Hepatocyte (in vitro differentiated cells): ENCODE results near the gene ELMOD3. TPM values are rescaled to one million over a fixed set of nuclear protein-coding genes. Genes with fewer than 3 reads are reported as not detected.
"Not testable (repeated sequence)": the region's sequence is repeated elsewhere in the genome, so short reads cannot be mapped to it uniquely, and the experiment has no call there.

Experiments
- DNase-seq: peaks from one replicate; pipeline ENCODE4 v3.0.0-alpha.2; 2016; ENCODE audit warnings: low spot score
- H2AFZ ChIP-seq: fragments of 200-600 bp; sonication (generic); 2 replicates; pipeline ENCODE4 v1.6.0; 2016; ENCODE audit warnings: antibody characterized with exemption, mild to moderate bottlenecking
- H3K27ac ChIP-seq: fragments of 200-600 bp; sonication (generic); 2 replicates; pipeline ENCODE4 v1.5.1; 2016; ENCODE audit warnings: mild to moderate bottlenecking
- H3K27me3 ChIP-seq: fragments of 200-600 bp; sonication (generic); 2 replicates; pipeline ENCODE4 v1.6.1; 2016
- H3K36me3 ChIP-seq: fragments of 200-600 bp; sonication (generic); replicated peaks from 2 replicates; pipeline ENCODE4 v1.5.1; 2016; ENCODE audit warnings: low read depth; ENCODE audit not compliant: insufficient read depth
- H3K4me1 ChIP-seq: fragments of 200-600 bp; sonication (generic); 2 replicates; pipeline ENCODE4 v1.5.1; 2016; ENCODE audit warnings: mild to moderate bottlenecking, moderate library complexity; ENCODE audit not compliant: insufficient read depth
- H3K4me2 ChIP-seq: fragments of 200-600 bp; sonication (generic); 2 replicates; pipeline ENCODE4 v1.6.0; 2016
- H3K4me3 ChIP-seq: fragments of 200-600 bp; sonication (generic); 2 replicates; pipeline ENCODE4 v1.5.1; 2016; ENCODE audit warnings: mild to moderate bottlenecking
- H3K79me2 ChIP-seq: fragments of 200-600 bp; sonication (generic); 2 replicates; pipeline ENCODE4 v1.6.0; 2017; ENCODE audit warnings: mild to moderate bottlenecking
- H3K9me2 ChIP-seq: fragments of 200-600 bp; sonication (generic); replicated peaks from 2 replicates; pipeline ENCODE4 v1.6.0; 2017; ENCODE audit warnings: mild to moderate bottlenecking; ENCODE audit not compliant: insufficient read depth
- H3K9me3 ChIP-seq: fragments of 200-600 bp; sonication (generic); 2 replicates; pipeline ENCODE4 v1.5.1; 2016; ENCODE audit warnings: low read depth, mild to moderate bottlenecking
- H4K20me1 ChIP-seq: fragments of 200-600 bp; sonication (generic); 2 replicates; pipeline ENCODE4 v1.6.0; 2016; ENCODE audit warnings: mild to moderate bottlenecking; ENCODE audit not compliant: insufficient read depth, poor library complexity, severe bottlenecking
- CTCF ChIP-seq: fragments of 200-600 bp; sonication (generic); IDR thresholded peaks from 2 replicates; pipeline ENCODE4 v1.5.1; 2016; ENCODE audit warnings: antibody characterized with exemption, mild to moderate bottlenecking; ENCODE audit not compliant: poor library complexity
- EZH2 ChIP-seq: fragments of 200-600 bp; sonication (generic); IDR thresholded peaks from 2 replicates; pipeline ENCODE4 v1.6.1; 2016; ENCODE audit warnings: antibody characterized with exemption, mild to moderate bottlenecking, borderline replicate concordance
- EZH2phosphoT487 ChIP-seq: fragments of 200-600 bp; sonication (generic); IDR thresholded peaks from one replicate; pipeline ENCODE4 v1.6.1; 2018; ENCODE audit warnings: antibody characterized with exemption, mild to moderate bottlenecking, low read depth, moderate library complexity; ENCODE audit not compliant: unreplicated experiment, severe bottlenecking
- WGBS: methylation state at CpG from one replicate; pipeline ENCODE4 v1.1.6; 2016; ENCODE audit warnings: low lambda C conversion rate; ENCODE audit errors: missing lambda C conversion rate; 5-methylcytosine and 5-hydroxymethylcytosine counted together
- polyA plus RNA-seq: library from polyadenylated mRNA; unstranded; fragments of >200 nt; fragmentation: Nextera tagmentation; extraction: Ambion mirVana; gene quantifications from 2 replicates; pipeline ENCODE4 v1.2.1, GENCODE V29; 2016
- total RNA-seq: library from RNA; depleted of rRNA; stranded (reverse); fragments of >200 nt; gene quantifications from 2 replicates; pipeline ENCODE4 v1.2.3, GENCODE V29; 2014

ELMOD3 gene
- total and polyA plus RNA-seq, 2 experiments from 2014 or later, result 18.1 to 25.1 TPM

GRCh38 chr2:85342156-85342555, 12.4 kb upstream of the ELMOD3 start:
- no peak overlapping the region for H3K4me2 ChIP-seq
- no peak for DNase-seq
- no peaks in the 10 kb centered on the region for H3K9me3 ChIP-seq
- TF ChIP-seq EZH2phosphoT487 (no peak), EZH2 (no peak), CTCF (no peak)
- no peaks in the 10 kb centered on the region for H3K36me3 ChIP-seq
- 89% methylated on average over 3 of the region's 3 CpGs for WGBS
- H3K4me1 ChIP-seq, result no peaks in the 10 kb centered on the region
- no peaks in the 10 kb centered on the region for H3K9me2 ChIP-seq
- no peak overlapping the region for H3K4me3 ChIP-seq
- H3K79me2 ChIP-seq, result no peaks in the 10 kb centered on the region
- no peaks in the 10 kb centered on the region for H3K27me3 ChIP-seq
- no peaks in the 10 kb centered on the region for H4K20me1 ChIP-seq
- H2AFZ ChIP-seq, result no peak overlapping the region
- H3K27ac ChIP-seq, result no peak overlapping the region

- not testable (repeated sequence) for H3K79me2 ChIP-seq, H3K4me2 ChIP-seq, H2AFZ ChIP-seq, H3K9me3 ChIP-seq, H4K20me1 ChIP-seq, H3K27me3 ChIP-seq, H3K4me1 ChIP-seq, H3K9me2 ChIP-seq, DNase-seq, H3K36me3 ChIP-seq, H3K4me3 ChIP-seq, H3K27ac ChIP-seq
- WGBS, result 96% methylated on average over 8 of the region's 10 CpGs
Observed at GRCh38 chr2:85343207-85343895, 11.2 kb upstream of the ELMOD3 start.

- Histone ChIP-seq H4K20me1 (no peaks in the 10 kb centered on the region), H3K9me3 (no peaks in the 10 kb centered on the region), H3K79me2 (no peaks in the 10 kb centered on the region), H3K4me2 (no peak overlapping the region), H3K27me3 (no peaks in the 10 kb centered on the region), H3K4me1 (no peaks in the 10 kb centered on the region), H2AFZ (no peak overlapping the region), H3K4me3 (no peak overlapping the region), H3K27ac (no peak overlapping the region), H3K9me2 (no peaks in the 10 kb centered on the region), H3K36me3 (no peaks in the 10 kb centered on the region)
- WGBS, result 95% methylated on average over 14 of the region's 14 CpGs
- DNase-seq, result no peak
- TF ChIP-seq EZH2, result no peak
- no peak for TF ChIP-seq CTCF
- TF ChIP-seq EZH2phosphoT487, result no peak
Observed at GRCh38 chr2:85344356-85344954, 10.1 kb upstream of the ELMOD3 start.

GRCh38 chr2:85347599-85347998, 7.0 kb upstream of the ELMOD3 start:
- Histone ChIP-seq H3K9me2 (no peaks in the 10 kb centered on the region), H3K4me1 (no peaks in the 10 kb centered on the region), H3K4me2 (no peak overlapping the region), H2AFZ (no peak overlapping the region), H4K20me1 (no peaks in the 10 kb centered on the region), H3K27me3 (no peaks in the 10 kb centered on the region), H3K4me3 (no peak overlapping the region), H3K27ac (no peak overlapping the region), H3K79me2 (peaks cover 12% of the 10 kb centered on the region), H3K9me3 (no peaks in the 10 kb centered on the region), H3K36me3 (no peaks in the 10 kb centered on the region)
- WGBS, result 55% methylated on average over 3 of the region's 3 CpGs
- TF ChIP-seq CTCF, result no peak
- TF ChIP-seq EZH2phosphoT487, result no peak
- no peak for TF ChIP-seq EZH2
- DNase-seq, result no peak
